CD4-positive, CD25-positive, alpha-beta regulatory T cell (primary cell): ENCODE measurements around the gene ACIN1. TPM values are rescaled to one million over a fixed set of nuclear protein-coding genes. Genes with fewer than 3 reads are reported as not detected.

Experiments used
- ATAC-seq, 2 donors: fragments of 150-1000 bp; cut with Tn5 transposase; one replicate each; pipeline ENCODE4 v1.10.0; 2021; ENCODE audit warnings: low read depth in 2 of 2, moderate number of reproducible peaks in 2 of 2, moderate library complexity in 1 of 2
- DNase-seq, 3 donors: peaks; one replicate each; pipeline versions ENCODE4 v3.0.0 to v3.0.0-alpha.2; 2012 to 2022; ENCODE audit warnings: mixed read lengths in 1 of 3
- H3K27ac ChIP-seq: one replicate; pipeline ENCODE4 v1.7.0; 2013; ENCODE audit warnings: mild to moderate bottlenecking, low read length; ENCODE audit not compliant: insufficient read depth, poor library complexity, severe bottlenecking
- H3K27me3 ChIP-seq: one replicate; pipeline ENCODE4 v1.7.0; 2013; ENCODE audit warnings: low read length; ENCODE audit not compliant: control insufficient read depth, insufficient read depth
- H3K36me3 ChIP-seq: one replicate; pipeline ENCODE4 v1.7.0; 2013; ENCODE audit warnings: mild to moderate bottlenecking, low read length, moderate library complexity; ENCODE audit not compliant: control insufficient read depth, insufficient read depth
- H3K4me1 ChIP-seq: 2 replicates; pipeline ENCODE4 v1.7.0; 2013; ENCODE audit warnings: mild to moderate bottlenecking, low read length; ENCODE audit not compliant: insufficient read depth, control insufficient read depth, poor library complexity, severe bottlenecking
- H3K4me3 ChIP-seq: one replicate; pipeline ENCODE4 v1.7.0; 2013; ENCODE audit warnings: low read depth, mild to moderate bottlenecking, low read length, moderate library complexity
- H3K9me3 ChIP-seq, 2 experiments: 1 replicate in 1 of 2; 2 replicates in 1 of 2; pipeline ENCODE4 v1.7.0; 2013; ENCODE audit warnings: low read length in 2 of 2, mild to moderate bottlenecking in 1 of 2, moderate library complexity in 1 of 2; ENCODE audit not compliant: control insufficient read depth in 2 of 2
- H3K27ac Mint-ChIP-seq, 3 donors: one replicate each; pipeline ENCODE4 v1.8.0; 2020 to 2022; ENCODE audit warnings: mild to moderate bottlenecking in 3 of 3, mixed read lengths in 3 of 3, moderate library complexity in 2 of 3
- H3K27me3 Mint-ChIP-seq: one replicate; pipeline ENCODE4 v1.8.0; 2022; ENCODE audit warnings: mild to moderate bottlenecking, mixed read lengths
- H3K36me3 Mint-ChIP-seq: one replicate; pipeline ENCODE4 v1.8.0; 2020; ENCODE audit warnings: mixed read lengths
- H3K4me1 Mint-ChIP-seq, 4 donors: one replicate each; pipeline ENCODE4 v1.8.0; 2020 to 2022; ENCODE audit warnings: mixed read lengths in 4 of 4, mild to moderate bottlenecking in 1 of 4
- H3K4me3 Mint-ChIP-seq, 4 donors: one replicate each; pipeline ENCODE4 v1.8.0; 2020 to 2022; ENCODE audit warnings: mild to moderate bottlenecking in 4 of 4, mixed read lengths in 4 of 4, moderate library complexity in 3 of 4
- H3K9me3 Mint-ChIP-seq, 7 donors: one replicate each; pipeline ENCODE4 v1.8.0; 2020 to 2022; ENCODE audit warnings: mixed read lengths in 7 of 7, mild to moderate bottlenecking in 3 of 7, moderate library complexity in 2 of 7
- polyA plus RNA-seq, 4 donors: library from polyadenylated mRNA; unstranded; fragments of 300-500 nt; fragmentation: Illumina TruSeq; gene quantifications; one replicate each; pipeline ENCODE4 v1.2.3, GENCODE V29; 2021
- total RNA-seq: library from RNA; stranded (reverse); gene quantifications from one replicate; pipeline ENCODE4 v1.2.3, GENCODE V29; 2022

The ACIN1 gene
- total and polyA plus RNA-seq, 5 donors from 2014 or later, result 6.8 to 340 (median 7.7) TPM

- Mint-ChIP-seq H3K27ac (no peak overlapping the region), H3K4me1 (peaks cover 0 to 26% (median 9%) of the 10 kb centered on the region in 4 donors), H3K4me3 (no peak overlapping the region), H3K36me3 (no peaks in the 10 kb centered on the region), H3K27me3 (peaks cover 12% of the 10 kb centered on the region), H3K9me3 (peaks cover 0 to 1% (median 0%) of the 10 kb centered on the region in 7 donors)
- DNase-seq (no peak), ATAC-seq (no peak)
- H3K4me1 ChIP-seq, result peaks cover 19% of the 10 kb centered on the region
- H3K9me3 ChIP-seq, result no peaks in the 10 kb centered on the region
- H3K27ac ChIP-seq, result no peak overlapping the region
- H3K27me3 ChIP-seq, result peaks cover 3% of the 10 kb centered on the region
- no peak overlapping the region for H3K4me3 ChIP-seq
- no peaks in the 10 kb centered on the region for H3K36me3 ChIP-seq
Observed at GRCh38 chr14:23115039-23115731, 20.2 kb upstream of the ACIN1 start.

DNA sequence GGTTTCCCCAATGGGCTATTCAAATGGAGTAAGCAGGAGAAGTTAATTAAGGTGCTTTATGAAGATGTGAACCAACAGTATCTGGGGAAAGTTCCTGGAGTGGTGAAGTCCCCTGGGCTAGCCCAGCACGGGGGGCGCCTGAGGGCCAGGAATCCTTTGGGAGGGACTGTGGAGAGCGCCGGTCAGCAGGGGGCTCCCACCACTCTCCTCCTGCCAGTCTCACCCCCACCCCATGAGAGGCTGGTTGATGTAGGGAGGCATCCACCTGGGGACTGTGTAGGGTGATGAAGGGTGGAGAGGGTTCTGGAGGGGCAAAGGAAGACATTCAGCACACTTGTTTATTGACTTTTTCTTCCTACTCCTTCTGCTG, 19.7 kb upstream of the ACIN1 start:
- Histone ChIP-seq H3K4me3 (no peak overlapping the region), H3K4me1 (peaks cover 13% of the 10 kb centered on the region), H3K36me3 (no peaks in the 10 kb centered on the region), H3K9me3 (no peaks in the 10 kb centered on the region), H3K27ac (no peak overlapping the region), H3K27me3 (peaks cover 3% of the 10 kb centered on the region)
- Mint-ChIP-seq H3K4me3 (no peak overlapping the region), H3K9me3 (peaks cover 0 to 1% (median 0%) of the 10 kb centered on the region in 7 donors), H3K36me3 (no peaks in the 10 kb centered on the region), H3K27ac (peak overlapping the region in 1 of 3 donors; percentile 72), H3K4me1 (peaks cover 0 to 21% (median 5%) of the 10 kb centered on the region in 4 donors), H3K27me3 (peaks cover 12% of the 10 kb centered on the region)
- DNase-seq (no peak), ATAC-seq (no peak)

- ATAC-seq (no peak), DNase-seq (no peak)
- Histone ChIP-seq H3K4me3 (no peak overlapping the region), H3K36me3 (no peaks in the 10 kb centered on the region), H3K27me3 (peaks cover 3% of the 10 kb centered on the region), H3K27ac (no peak overlapping the region), H3K9me3 (no peaks in the 10 kb centered on the region), H3K4me1 (peaks cover 8% of the 10 kb centered on the region)
- H3K4me1 Mint-ChIP-seq, result peaks cover 0 to 15% (median under 1%) of the 10 kb centered on the region in 4 donors
- no peak overlapping the region for H3K4me3 Mint-ChIP-seq
- H3K9me3 Mint-ChIP-seq, result peaks cover 0 to 1% (median 0%) of the 10 kb centered on the region in 7 donors
- peak overlapping the region in 1 of 3 donors; percentile 72 for H3K27ac Mint-ChIP-seq
- H3K27me3 Mint-ChIP-seq, result peaks cover 9% of the 10 kb centered on the region
- H3K36me3 Mint-ChIP-seq, result no peaks in the 10 kb centered on the region
Observed at GRCh38 chr14:23114120-23114458, 19.2 kb upstream of the ACIN1 start.

- H3K4me3 Mint-ChIP-seq, result no peak overlapping the region
- peaks cover 0 to 1% (median 0%) of the 10 kb centered on the region in 7 donors for H3K9me3 Mint-ChIP-seq
- H3K27ac ChIP-seq, result no peak overlapping the region
- H3K9me3 ChIP-seq, result no peaks in the 10 kb centered on the region
- peaks cover 0 to 11% (median 0%) of the 10 kb centered on the region in 4 donors for H3K4me1 Mint-ChIP-seq
- no peak overlapping the region for H3K4me3 ChIP-seq
- H3K27ac Mint-ChIP-seq, result no peak overlapping the region
- peaks cover 5% of the 10 kb centered on the region for H3K4me1 ChIP-seq
- DNase-seq, result no peak
- no peaks in the 10 kb centered on the region for H3K36me3 Mint-ChIP-seq
- H3K27me3 ChIP-seq, result peaks cover 3% of the 10 kb centered on the region
- peaks cover 8% of the 10 kb centered on the region for H3K27me3 Mint-ChIP-seq
- ATAC-seq, result no peak
- H3K36me3 ChIP-seq, result no peaks in the 10 kb centered on the region
Observed at GRCh38 chr14:23113431-23114119, 18.6 kb upstream of the ACIN1 start.

- Histone ChIP-seq H3K9me3 (no peaks in the 10 kb centered on the region), H3K4me1 (peaks cover under 1% of the 10 kb centered on the region), H3K27me3 (peaks cover 3% of the 10 kb centered on the region), H3K36me3 (no peaks in the 10 kb centered on the region), H3K27ac (no peak overlapping the region), H3K4me3 (no peak overlapping the region)
- Mint-ChIP-seq H3K27me3 (peaks cover 8% of the 10 kb centered on the region), H3K9me3 (peaks cover 0 to 1% (median 0%) of the 10 kb centered on the region in 7 donors), H3K36me3 (no peaks in the 10 kb centered on the region), H3K4me1 (peaks cover 0 to 5% (median 0%) of the 10 kb centered on the region in 4 donors), H3K4me3 (no peak overlapping the region), H3K27ac (no peak overlapping the region)
- ATAC-seq (no peak), DNase-seq (no peak)
Observed at GRCh38 chr14:23112359-23113178, 17.6 kb upstream of the ACIN1 start.

DNA sequence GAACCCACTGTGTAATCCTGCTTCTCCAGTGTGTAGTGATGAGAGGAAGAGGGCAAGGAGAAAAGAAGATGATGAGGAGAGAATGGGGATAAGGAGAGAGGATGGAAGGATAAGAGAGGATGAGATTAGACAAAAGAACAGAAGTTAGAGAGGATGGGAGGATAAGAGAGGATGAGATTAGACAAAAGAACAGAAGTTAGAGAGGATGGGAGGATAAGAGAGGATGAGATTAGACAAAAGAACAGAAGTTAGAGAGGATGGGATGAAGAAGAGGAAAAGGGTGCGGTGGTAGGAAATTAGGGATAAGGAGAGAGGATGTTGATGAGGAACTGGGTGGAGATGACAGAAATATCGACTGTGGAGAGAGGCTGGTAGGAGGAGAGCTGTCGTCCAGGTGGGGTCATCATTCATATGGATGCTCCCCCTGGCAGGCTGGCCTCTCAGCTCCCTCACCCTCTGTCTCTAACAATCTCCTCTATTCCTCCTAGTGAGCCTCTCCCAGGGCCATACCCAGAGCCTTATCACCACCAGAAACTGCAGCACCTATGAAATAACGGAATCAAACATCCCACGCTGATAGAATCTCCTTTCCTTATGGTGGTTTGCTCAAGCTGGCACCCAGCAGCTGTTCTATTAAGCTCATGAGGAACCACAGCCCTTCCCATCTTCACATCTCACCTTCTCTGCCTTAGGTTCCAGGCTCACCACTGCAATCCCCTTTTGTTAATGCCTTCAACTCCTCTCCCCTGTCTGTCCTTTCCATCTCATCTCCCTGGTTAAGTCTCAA, 15.8 kb upstream of the ACIN1 start:
- Histone ChIP-seq H3K9me3 (no peaks in the 10 kb centered on the region), H3K4me3 (no peak overlapping the region), H3K36me3 (no peaks in the 10 kb centered on the region), H3K27me3 (peaks cover 3% of the 10 kb centered on the region), H3K4me1 (no peaks in the 10 kb centered on the region), H3K27ac (no peak overlapping the region)
- H3K36me3 Mint-ChIP-seq, result no peaks in the 10 kb centered on the region
- no peak overlapping the region for H3K4me3 Mint-ChIP-seq
- no peak overlapping the region for H3K27ac Mint-ChIP-seq
- peaks cover 0 to 2% (median 0%) of the 10 kb centered on the region in 4 donors for H3K4me1 Mint-ChIP-seq
- DNase-seq (no peak), ATAC-seq (no peak)
- H3K9me3 Mint-ChIP-seq, result peaks cover 0 to 1% (median 0%) of the 10 kb centered on the region in 7 donors
- H3K27me3 Mint-ChIP-seq, result peaks cover 12% of the 10 kb centered on the region

GRCh38 chr14:23109769-23110168, 14.8 kb upstream of the ACIN1 start:
- peaks cover 12% of the 10 kb centered on the region for H3K27me3 Mint-ChIP-seq
- peaks cover 0 to 1% (median 0%) of the 10 kb centered on the region in 7 donors for H3K9me3 Mint-ChIP-seq
- peaks cover 0 to 2% (median 0%) of the 10 kb centered on the region in 4 donors for H3K4me1 Mint-ChIP-seq
- Histone ChIP-seq H3K36me3 (no peaks in the 10 kb centered on the region), H3K4me1 (no peaks in the 10 kb centered on the region), H3K27me3 (peaks cover 3% of the 10 kb centered on the region), H3K4me3 (no peak overlapping the region), H3K9me3 (no peaks in the 10 kb centered on the region), H3K27ac (no peak overlapping the region)
- ATAC-seq (no peak), DNase-seq (no peak)
- H3K27ac Mint-ChIP-seq, result no peak overlapping the region
- H3K36me3 Mint-ChIP-seq, result no peaks in the 10 kb centered on the region
- no peak overlapping the region for H3K4me3 Mint-ChIP-seq
